HG03196 (cell line): ENCODE results near the gene COPG2.
"Not testable (repeated sequence)": the region's sequence is repeated elsewhere in the genome, so short reads cannot be mapped to it uniquely, and the experiment has no call there.

ENCODE experiments used
- ATAC-seq: cut with Tn5 transposase; IDR thresholded peaks from one replicate; pipeline ENCODE4 v1.9.1; 2021; ENCODE audit not compliant: unreplicated experiment

The COPG2 gene

GRCh38 chr7:130566168-130566897 lies 102.2 kb downstream of the COPG2 start:
- ATAC-seq: no peak

DNA sequence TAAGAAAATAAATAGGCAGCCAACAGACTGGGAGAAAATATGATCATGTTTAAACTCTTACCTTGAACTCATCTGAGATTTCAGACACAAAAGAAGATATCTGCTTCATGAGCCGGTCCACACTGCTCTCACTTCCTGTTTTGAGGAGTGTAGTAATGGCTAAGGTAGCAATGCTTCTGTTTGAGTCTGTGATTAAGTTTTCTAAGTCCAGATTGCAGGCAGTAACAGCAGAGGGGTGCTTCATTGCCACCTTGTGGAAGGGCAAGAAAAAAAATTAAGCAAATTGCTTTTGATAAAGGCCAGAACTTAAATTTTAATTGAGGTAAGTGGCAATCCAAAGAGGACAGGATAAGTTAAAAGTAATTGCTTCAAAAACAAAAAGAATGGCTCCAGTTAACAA lies 107.6 kb downstream of the COPG2 start:
- ATAC-seq: peak; percentile 71

DNA sequence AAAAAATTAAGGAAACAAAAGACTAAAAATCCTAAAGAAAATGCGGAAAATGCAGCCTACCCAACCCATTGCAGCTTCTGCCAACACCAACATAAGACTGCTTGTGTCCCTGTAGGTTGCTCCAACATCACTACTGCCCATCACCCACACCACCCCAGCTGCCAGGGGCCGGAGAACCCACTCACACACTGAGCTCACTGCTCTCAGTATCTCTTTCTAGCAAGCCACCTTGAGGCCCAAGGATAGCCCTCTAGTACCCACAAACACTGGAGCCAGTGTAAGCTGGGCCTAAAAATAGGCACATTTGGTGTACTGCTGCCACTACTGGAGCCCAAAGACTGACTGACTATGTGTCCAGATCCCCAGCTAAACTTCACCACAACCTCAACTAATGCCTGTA lies 109.4 kb downstream of the COPG2 start:
- no peak for ATAC-seq

DNA sequence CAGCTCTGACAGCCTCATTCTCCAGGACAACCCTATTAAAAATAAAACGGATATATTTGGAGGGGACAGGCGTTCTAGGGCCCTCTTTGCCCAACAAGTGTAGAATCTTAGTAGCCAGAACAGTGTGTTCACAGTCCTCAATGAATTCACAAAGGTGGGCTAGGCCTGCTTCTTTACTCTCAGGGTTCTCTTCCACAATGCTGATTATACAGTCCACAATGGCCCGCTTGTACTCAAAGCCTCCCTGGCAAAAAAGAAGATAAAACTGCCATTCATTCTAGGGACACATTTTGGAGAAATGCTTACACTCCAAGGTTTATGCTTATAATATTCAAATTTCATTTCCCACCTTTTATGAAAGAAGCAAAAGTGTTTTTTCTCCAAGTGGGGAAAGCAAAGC lies 114.1 kb downstream of the COPG2 start:
- no peak for ATAC-seq

- ATAC-seq: no peak
These were observed 115.0 kb downstream of the COPG2 start for GRCh38 chr7:130553398-130554029.

DNA sequence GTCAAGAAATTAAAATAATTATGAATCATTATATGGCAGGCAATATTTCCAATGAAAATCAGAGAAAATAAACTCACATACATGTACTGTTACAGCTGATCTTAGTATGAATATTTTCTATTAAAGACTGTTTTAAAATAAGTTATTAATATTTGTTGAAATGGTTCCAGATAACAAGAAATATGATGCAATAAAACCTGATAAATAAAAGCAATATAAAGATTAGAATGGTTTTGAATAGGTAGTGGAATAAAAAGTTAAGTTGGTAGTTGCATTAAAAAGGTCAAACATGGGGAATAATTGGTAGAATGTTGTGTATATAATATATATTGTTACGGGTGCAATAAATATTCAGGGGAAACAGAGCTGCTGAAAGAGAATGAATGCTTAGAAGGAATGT lies 124.2 kb downstream of the COPG2 start:
- ATAC-seq: no peak

- ATAC-seq: no peak
These were observed 125.0 kb downstream of the COPG2 start for GRCh38 chr7:130543487-130544010.

DNA sequence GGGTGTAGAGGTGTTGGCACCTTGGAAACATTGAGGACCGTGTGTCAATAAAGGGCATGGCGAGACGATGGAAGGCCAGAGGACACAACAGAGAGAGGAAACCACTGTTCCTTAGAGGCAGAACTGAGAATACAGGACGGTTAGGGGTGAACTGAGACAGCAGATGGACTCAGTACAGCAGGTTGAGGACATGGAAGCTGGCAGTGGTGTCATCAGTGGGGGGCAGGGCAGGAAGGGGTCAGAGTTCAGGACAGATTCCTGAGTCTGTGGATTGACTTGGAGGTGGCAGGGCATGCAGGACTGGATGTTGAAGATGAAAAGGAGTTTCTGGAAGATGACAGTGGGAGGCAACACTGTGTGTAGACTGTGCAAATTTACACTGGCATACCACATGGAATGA lies 126.3 kb downstream of the COPG2 start:
- not testable (repeated sequence) for ATAC-seq

GRCh38 chr7:130541287-130541686 lies 127.3 kb downstream of the COPG2 start:
- not testable (repeated sequence) for ATAC-seq

DNA sequence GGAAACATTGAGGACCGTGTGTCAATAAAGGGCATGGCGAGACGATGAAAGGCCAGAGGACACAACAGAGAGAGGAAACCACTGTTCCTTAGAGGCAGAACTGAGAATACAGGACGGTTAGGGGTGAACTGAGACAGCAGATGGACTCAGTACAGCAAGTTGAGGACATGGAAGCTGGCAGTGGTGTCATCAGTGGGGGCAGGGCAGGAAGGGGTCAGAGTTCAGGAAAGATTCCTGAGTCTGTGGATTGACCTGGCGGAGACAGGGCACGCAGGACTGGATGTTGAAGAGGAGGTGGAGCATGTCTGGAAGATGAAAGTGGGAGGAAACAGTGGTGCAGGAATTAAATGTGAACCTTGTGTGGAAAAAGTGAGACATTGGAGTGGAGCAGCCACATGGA lies 130.7 kb downstream of the COPG2 start:
- not testable (repeated sequence) for ATAC-seq

GRCh38 chr7:130529417-130529816 lies 139.1 kb downstream of the COPG2 start:
- no peak for ATAC-seq

DNA sequence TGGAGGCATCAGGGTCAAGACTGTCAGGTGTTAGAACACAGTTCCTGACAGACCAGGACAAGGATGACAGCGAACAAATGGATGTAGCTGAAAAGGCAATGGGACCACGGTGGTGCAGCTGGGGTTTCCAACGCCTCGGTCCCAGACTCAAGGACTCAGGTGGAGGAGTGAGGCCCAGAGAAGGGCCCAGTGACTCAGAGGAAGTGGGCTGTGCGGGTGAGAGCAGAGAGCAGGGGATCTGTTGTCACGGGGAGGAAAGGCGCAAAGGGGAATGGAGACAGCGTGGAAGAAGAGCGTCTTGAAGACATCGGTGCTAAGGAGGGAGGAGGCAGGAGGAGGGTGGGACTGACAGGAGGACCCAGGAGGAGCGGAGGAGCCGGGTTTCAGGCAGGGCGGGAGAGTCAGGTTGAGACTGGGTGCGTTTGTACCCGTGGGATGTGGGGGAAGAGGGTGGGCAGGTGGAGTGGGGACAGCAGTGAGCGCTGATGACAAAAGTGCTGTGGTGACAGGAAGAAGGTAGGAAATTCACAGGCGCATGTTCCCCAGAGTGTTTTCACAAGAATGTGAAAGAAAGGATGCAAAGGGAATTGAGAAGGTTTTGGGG lies 140.7 kb downstream of the COPG2 start:
- not testable (repeated sequence) for ATAC-seq

DNA sequence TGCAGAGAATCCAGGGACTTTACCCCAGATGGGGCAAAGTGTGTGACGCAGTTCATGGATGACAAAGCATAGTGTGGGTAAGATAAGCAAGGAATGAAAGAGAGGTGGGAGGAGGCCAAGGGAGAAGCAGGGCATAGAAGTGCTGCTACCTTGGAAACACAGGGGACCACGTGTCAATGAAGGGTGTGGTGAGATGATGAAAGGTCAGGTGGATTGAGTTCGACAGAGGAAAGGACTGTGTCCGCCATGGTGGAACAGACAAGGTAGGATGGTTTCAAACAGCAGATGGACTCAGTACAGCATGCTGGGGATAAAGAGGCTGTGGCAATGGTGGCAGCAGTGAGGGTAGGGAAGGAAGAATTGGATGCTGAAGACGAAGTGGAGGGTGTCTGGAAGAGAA lies 143.9 kb downstream of the COPG2 start:
- no peak for ATAC-seq

DNA sequence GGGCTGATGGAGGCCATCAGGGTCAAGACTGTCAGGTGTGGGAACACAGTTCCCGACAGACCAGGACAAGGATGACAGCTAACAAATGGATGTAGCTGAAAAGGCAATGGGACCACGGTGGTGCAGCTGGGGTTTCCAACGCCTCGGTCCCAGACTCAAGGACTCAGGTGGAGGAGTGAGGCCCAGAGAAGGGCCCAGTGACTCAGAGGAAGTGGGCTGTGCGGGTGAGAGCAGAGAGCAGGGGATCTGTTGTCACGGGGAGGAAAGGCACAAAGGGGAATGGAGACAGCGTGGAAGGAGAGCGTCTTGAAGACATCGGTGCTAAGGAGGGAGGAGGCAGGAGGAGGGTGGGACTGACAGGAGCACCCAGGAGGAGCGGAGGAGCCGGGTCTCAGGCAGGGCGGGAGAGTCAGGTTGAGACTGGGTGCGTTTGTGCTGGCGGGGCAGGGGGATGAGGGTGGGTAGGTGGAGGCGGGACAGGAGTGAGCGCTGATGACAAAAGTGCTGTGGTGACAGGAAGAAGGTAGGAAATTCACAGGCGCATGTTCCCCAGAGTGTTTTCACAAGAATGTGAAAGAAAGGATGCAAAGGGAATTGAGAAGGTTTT lies 144.9 kb downstream of the COPG2 start:
- ATAC-seq: not testable (repeated sequence)

DNA sequence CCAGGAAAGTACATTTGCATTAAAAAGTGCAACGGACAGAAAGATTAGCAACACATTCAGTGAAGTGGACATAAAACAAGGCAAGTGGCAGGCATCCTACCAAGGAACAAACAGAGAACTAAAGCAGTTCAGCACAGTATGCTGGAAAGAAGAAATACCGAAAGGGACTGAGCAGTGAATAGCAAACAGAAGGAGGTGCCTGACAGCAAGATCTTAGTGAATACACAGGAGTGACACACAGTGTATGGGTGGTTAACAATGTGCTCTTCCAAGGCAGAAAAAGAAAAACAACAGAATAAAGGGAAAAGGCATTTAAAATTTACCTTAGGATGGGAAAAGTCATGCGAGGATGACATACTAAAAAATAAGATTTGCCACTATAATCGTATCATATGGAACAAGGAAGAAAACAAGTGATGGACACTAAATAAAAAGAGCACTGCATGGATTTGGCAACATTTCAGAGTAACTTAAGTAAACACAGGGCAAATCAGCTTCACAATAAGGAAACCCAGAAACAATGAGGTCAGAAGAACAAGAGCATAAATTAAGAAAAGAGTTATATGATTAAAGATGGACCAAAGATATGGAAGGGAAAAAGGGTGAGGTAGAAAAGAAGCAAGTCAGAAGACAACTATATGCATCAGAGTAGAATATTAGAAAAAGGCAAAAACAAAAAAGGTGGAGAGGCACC lies 147.1 kb downstream of the COPG2 start:
- no peak for ATAC-seq

DNA sequence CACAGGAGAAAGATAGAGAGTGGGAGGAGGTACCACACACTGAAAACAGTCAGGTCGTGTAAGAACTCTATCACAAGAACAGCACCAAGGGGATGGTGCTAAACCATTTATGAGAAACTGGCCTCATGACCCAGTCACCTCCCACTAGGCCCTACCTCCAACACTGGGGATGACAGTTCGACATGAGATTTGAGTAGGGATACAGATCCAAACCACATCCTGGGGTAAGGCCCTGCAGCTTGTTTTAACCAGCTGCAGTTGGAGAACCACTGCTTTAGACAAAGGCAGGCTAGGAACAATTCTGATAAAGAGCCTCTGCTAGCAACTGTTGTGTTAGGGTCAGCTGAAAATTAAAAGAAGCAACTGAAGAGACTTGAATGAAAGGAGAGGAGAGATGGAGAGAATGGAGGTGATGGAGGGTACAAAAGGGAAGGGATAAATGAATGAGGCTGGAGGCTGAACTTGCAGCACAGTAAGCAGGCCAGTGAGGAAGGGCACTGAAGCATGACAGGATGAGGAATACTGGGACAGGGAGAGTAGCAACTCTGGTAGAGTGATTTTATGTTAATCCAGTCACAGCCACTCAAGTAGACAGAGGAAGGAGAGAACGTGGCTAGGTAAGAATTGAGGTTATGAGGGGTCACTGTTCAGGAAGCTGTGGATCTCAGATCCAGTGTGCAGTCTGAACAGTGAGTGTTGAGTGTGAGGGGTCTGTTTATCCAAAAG lies 153.1 kb downstream of the COPG2 start:
- ATAC-seq: no peak

GRCh38 chr7:130513447-130513846 lies 155.1 kb downstream of the COPG2 start:
- no peak for ATAC-seq

DNA sequence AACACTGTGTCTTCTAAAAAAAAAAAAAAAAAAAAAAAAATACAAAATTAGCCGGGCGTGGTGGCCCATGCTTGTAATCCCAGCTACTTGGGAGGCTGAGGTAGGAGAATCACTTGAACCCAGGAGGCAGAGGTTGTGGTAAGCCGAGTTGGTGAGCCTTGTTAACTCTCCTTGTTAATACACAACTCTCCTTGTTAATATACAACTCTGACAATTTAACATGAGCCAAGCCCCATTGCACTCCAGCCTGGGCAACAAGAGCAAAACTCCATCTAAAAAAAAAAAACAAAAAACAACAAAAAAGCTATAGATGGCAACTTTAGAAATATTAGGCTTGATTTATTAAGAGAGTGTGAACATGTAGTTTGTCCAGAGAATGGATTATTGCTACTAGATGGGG lies 156.5 kb downstream of the COPG2 start:
- not testable (repeated sequence) for ATAC-seq

- no peak for ATAC-seq
These were observed 162.2 kb downstream of the COPG2 start for GRCh38 chr7:130506358-130506757.

- no peak for ATAC-seq
These were observed 162.8 kb downstream of the COPG2 start for GRCh38 chr7:130505753-130506152.
